ENCODE measurements around the gene FAM25A. TPM values are rescaled to one million over a fixed set of nuclear protein-coding genes. Genes with fewer than 3 reads are reported as not detected.

FAM25A gene
- total RNA-seq, 2 experiments from 2014 or later: not detected

- CTCF ChIA-PET: no interaction called here
These were observed 38.1 kb downstream of the FAM25A start for GRCh38 chr10:87058171-87058570.

GRCh38 chr10:87059401-87059800 lies 39.3 kb downstream of the FAM25A start:
- POLR2A ChIA-PET: no interaction called here
- CTCF ChIA-PET: interaction anchor here (0.7 kb wide), 1 partner anchor 90 kb away, joined by 3 read pairs; no protein-coding TSS in a partner anchor

More at GRCh38 chr10:87058171-87058570, 38.1 kb downstream of the FAM25A start:
- POLR2A ChIA-PET: no interaction called here

GRCh38 chr10:87060280-87060928 lies 40.3 kb downstream of the FAM25A start:
- CTCF ChIA-PET: no interaction called here
- POLR2A ChIA-PET: interaction anchor here (0.6 kb wide), 1 partner anchor 16 kb away, joined by 3 read pairs; no protein-coding TSS in a partner anchor

- CTCF ChIA-PET: no interaction called here
- POLR2A ChIA-PET: no interaction called here
These were observed 44.6 kb downstream of the FAM25A start for GRCh38 chr10:87064651-87065050.

GRCh38 chr10:87066178-87066577 lies 46.1 kb downstream of the FAM25A start:
- CTCF ChIA-PET: interaction anchor here (0.9 kb wide), 1 partner anchor 127 kb away, joined by 5 read pairs; no protein-coding TSS in a partner anchor
- POLR2A ChIA-PET: no interaction called here

DNA sequence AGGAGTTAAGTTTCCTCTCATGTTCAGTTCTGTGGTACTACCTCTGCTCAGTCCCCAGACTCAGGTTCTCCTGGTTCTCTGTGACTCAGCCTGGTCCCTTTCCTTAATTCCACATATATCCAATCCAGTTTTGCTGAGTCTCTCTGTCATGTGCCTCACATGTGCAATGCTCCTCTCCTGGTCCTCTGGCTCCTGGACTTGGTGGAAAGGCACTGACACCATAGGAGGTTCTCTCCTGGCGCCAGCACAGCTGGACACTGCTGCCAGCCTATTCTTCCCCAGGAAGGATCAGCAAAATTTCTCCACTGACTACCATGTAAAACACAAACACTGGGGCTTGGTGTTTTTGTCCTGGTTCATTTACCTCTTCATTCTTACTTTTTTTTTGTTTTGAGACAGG lies 46.8 kb downstream of the FAM25A start:
- CTCF ChIA-PET: interaction anchor here (0.9 kb wide), 1 partner anchor 128 kb away, joined by 5 read pairs; no protein-coding TSS in a partner anchor
- POLR2A ChIA-PET: no interaction called here

- CTCF ChIA-PET: interaction anchor here (0.9 kb wide), 1 partner anchor 129 kb away, joined by 4 read pairs; no protein-coding TSS in a partner anchor
- POLR2A ChIA-PET: no interaction called here
These were observed 48.2 kb downstream of the FAM25A start for GRCh38 chr10:87068281-87068680.

- POLR2A ChIA-PET: interaction anchor here (0.9 kb wide), 1 partner anchor 23 kb away, joined by 3 read pairs; no protein-coding TSS in a partner anchor
- CTCF ChIA-PET: no interaction called here
These were observed 52.4 kb downstream of the FAM25A start for GRCh38 chr10:87072449-87072848.

Other genes starting within 250 kb of the FAM25A start
- not detected for gene MMRN2, start 62.7 kb upstream of the FAM25A start, total RNA-seq
- gene SNCG, start 61.7 kb upstream of the FAM25A start, total RNA-seq: not detected
- not detected for gene ADIRF, start 51.8 kb upstream of the FAM25A start, total RNA-seq
- gene GLUD1, start 74.5 kb downstream of the FAM25A start, total RNA-seq: 100 to 1,000 TPM; 167 to 170 TPM
- gene SHLD2, start 74.9 kb downstream of the FAM25A start, total RNA-seq: 10 to 100 TPM; 44.9 to 46.2 TPM
- gene NUTM2A, start 205.2 kb downstream of the FAM25A start, total RNA-seq: under 1 TPM; 0.38 to 0.67 TPM

Measured in activated CD8-positive, alpha-beta memory T cell treated with anti-CD3 and anti-CD28 coated beads for 36 hours (primary cell).